ENCODE data around the gene TMEM129.

DNA sequence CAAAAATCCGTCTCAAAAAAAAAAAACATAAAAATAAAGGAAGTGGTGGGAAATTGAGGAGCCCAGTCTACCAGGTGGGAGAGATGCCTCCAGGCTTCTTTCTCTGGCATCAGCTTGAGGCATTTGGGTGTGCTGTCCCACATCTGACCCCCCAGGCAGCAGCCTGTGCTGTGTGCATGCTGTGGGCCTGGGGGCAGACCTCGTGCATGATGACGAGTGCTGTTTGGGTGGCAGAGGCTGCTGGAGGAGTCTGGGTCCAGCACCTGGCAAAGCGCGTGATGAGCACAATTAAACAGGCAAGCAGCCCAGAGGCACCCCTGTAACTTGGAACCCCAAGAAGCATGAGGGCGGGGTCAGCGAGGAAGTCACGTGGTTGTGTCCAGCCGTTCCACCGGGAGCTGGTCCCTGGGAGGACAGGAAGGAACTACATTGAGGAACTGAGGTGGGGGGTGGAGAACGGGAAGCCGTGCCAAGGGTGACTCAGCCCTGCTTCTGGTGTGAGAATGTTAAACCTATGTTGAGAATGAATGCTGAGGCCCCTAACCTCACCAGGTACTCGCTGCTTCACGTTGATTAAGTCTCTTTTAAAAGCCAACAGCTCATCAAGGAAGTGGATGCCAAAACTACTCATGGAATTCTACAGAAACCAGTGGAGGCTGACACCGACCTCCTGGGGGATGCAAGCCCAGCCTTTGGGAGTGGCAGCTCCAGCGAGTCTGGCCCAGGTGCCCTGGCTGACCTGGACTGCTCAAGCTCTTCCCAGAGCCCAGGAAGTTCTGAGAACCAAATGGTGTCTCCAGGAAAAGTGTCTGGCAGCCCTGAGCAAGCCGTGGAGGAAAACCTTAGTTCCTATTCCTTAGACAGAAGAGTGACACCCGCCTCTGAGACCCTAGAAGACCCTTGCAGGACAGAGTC is 6.3 kb upstream of the TMEM129 start:
- TF ChIP-seq, protein P1, sequence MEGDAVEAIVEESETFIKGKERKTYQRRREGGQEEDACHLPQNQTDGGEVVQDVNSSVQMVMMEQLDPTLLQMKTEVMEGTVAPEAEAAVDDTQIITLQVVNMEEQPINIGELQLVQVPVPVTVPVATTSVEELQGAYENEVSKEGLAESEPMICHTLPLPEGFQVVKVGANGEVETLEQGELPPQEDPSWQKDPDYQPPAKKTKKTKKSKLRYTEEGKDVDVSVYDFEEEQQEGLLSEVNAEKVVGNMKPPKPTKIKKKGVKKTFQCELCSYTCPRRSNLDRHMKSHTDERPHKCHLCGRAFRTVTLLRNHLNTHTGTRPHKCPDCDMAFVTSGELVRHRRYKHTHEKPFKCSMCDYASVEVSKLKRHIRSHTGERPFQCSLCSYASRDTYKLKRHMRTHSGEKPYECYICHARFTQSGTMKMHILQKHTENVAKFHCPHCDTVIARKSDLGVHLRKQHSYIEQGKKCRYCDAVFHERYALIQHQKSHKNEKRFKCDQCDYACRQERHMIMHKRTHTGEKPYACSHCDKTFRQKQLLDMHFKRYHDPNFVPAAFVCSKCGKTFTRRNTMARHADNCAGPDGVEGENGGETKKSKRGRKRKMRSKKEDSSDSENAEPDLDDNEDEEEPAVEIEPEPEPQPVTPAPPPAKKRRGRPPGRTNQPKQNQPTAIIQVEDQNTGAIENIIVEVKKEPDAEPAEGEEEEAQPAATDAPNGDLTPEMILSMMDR (IDR thresholded peaks at IDR 0.05): no peak
- TF ChIP-seq POLR2A (IDR thresholded peaks at IDR 0.05): no peak
